OCI-LY3 (cell line): ENCODE measurements around the gene MFN2.
"Not testable (repeated sequence)": the region's sequence is repeated elsewhere in the genome, so short reads cannot be mapped to it uniquely, and the experiment has no call there.

Experiments used
- H2AFZ ChIP-seq: fragments of 200-600, 300-600 bp; shearing (Covaris generic); 2 replicates; pipeline ENCODE4 v1.6.0; 2014; ENCODE audit warnings: antibody characterized with exemption, low read depth, low read length
- H3K27ac ChIP-seq: fragments of 200-600, 300-600 bp; sonication (generic); 2 replicates; pipeline ENCODE4 v1.5.1; 2014; ENCODE audit warnings: mild to moderate bottlenecking, low read length, moderate library complexity, mixed read lengths
- H3K27me3 ChIP-seq: fragments of 200-600, 300-600 bp; sonication (generic); 2 replicates; pipeline ENCODE4 v1.6.1; 2014; ENCODE audit warnings: low read depth, low read length, mixed read lengths
- H3K36me3 ChIP-seq: fragments of 200-600, 300-600 bp; sonication (generic); replicated peaks from 2 replicates; pipeline ENCODE3; 2014; ENCODE audit warnings: low read depth, low read length, mixed read lengths
- H3K4me1 ChIP-seq: fragments of 300-600, 200-600 bp; sonication (generic); 2 replicates; pipeline ENCODE4 v1.6.1; 2014; ENCODE audit warnings: low read length, mixed read lengths
- H3K4me2 ChIP-seq: fragments of 200-600, 300-600 bp; sonication (generic); 2 replicates; pipeline ENCODE4 v1.6.1; 2014; ENCODE audit warnings: low read length, mixed read lengths
- H3K4me3 ChIP-seq: fragments of 300-600, 200-600 bp; sonication (generic); 2 replicates; pipeline ENCODE4 v1.5.1; 2014; ENCODE audit warnings: antibody characterized with exemption, mild to moderate bottlenecking, low read length, moderate library complexity
- H3K79me2 ChIP-seq: fragments of 300-600, 200-600 bp; shearing (Covaris generic); 2 replicates; pipeline ENCODE4 v1.6.1; 2014; ENCODE audit warnings: mild to moderate bottlenecking, low read length, mixed read lengths
- H3K9ac ChIP-seq: fragments of 300-600, 200-600 bp; shearing (Covaris generic); 2 replicates; pipeline ENCODE4 v1.6.0; 2014; ENCODE audit warnings: mild to moderate bottlenecking, low read length, moderate library complexity
- H3K9me3 ChIP-seq: fragments of 200-600, 300-600 bp; shearing (Covaris generic); 2 replicates; pipeline ENCODE4 v1.6.1; 2014; ENCODE audit warnings: low read length, mixed read lengths; ENCODE audit not compliant: insufficient read depth
- H4K20me1 ChIP-seq: fragments of 200-600, 300-600 bp; sonication (generic); 2 replicates; pipeline ENCODE4 v1.6.1; 2016; ENCODE audit warnings: low read length, mixed read lengths; ENCODE audit not compliant: insufficient read depth
- CTCF ChIP-seq: fragments of 200-600, 300-600 bp; sonication (generic); IDR thresholded peaks from 2 replicates; pipeline ENCODE4 v1.5.1; 2014; ENCODE audit warnings: antibody characterized with exemption, low read length, low read depth
- EZH2phosphoT487 ChIP-seq: fragments of 200-600 bp; shearing (Covaris generic); IDR thresholded peaks from 2 replicates; pipeline ENCODE4 v1.6.1; 2018; ENCODE audit warnings: antibody characterized with exemption, mixed run types, low read depth

MFN2 gene

GRCh38 chr1:12040457-12041051 is 60.3 kb downstream of the MFN2 start:
- Histone ChIP-seq H2AFZ (no peak overlapping the region), H3K9me3 (no peaks in the 10 kb centered on the region), H3K4me2 (peak overlapping the region; percentile 71), H3K9ac (no peak overlapping the region), H3K36me3 (no peaks in the 10 kb centered on the region), H3K4me1 (peaks cover 50% of the 10 kb centered on the region), H3K27ac (peak overlapping the region; percentile 56), H3K27me3 (peaks cover 7% of the 10 kb centered on the region; the same call in 1 of the 2 replicates), H3K4me3 (peak overlapping the region; percentile 36), H3K79me2 (no peaks in the 10 kb centered on the region), H4K20me1 (no peaks in the 10 kb centered on the region)
- no peak for TF ChIP-seq CTCF
- TF ChIP-seq EZH2phosphoT487, result no peak

GRCh38 chr1:12044187-12044877 is 64.1 kb downstream of the MFN2 start:
- H3K9me3 ChIP-seq, H4K20me1 ChIP-seq, H3K79me2 ChIP-seq, H3K36me3 ChIP-seq, H2AFZ ChIP-seq, H3K9ac ChIP-seq: not testable (repeated sequence)
- peaks cover 76% of the 10 kb centered on the region for H3K4me1 ChIP-seq
- H3K27ac ChIP-seq, result peak overlapping the region; percentile 33
- H3K4me3 ChIP-seq, result peak overlapping the region; percentile 15; the same call in 1 of the 2 replicates
- H3K4me2 ChIP-seq, result peak overlapping the region; percentile 65
- peaks cover 25% of the 10 kb centered on the region for H3K27me3 ChIP-seq

- no peaks in the 10 kb centered on the region for H4K20me1 ChIP-seq
- TF ChIP-seq CTCF, result no peak
- no peak for TF ChIP-seq EZH2phosphoT487
- peaks cover 29% of the 10 kb centered on the region for H3K27me3 ChIP-seq
- peaks cover 70% of the 10 kb centered on the region for H3K4me1 ChIP-seq
- 0 out of 2 replicates have a peak overlapping the region, but pooled peaks have one; percentile 24 for H3K9ac ChIP-seq
- H3K79me2 ChIP-seq, result no peaks in the 10 kb centered on the region
- no peaks in the 10 kb centered on the region for H3K36me3 ChIP-seq
- peak overlapping the region; percentile 76 for H3K27ac ChIP-seq
- H3K9me3 ChIP-seq, result no peaks in the 10 kb centered on the region
- H2AFZ ChIP-seq, result no peak overlapping the region
- H3K4me2 ChIP-seq, result peak overlapping the region; percentile 99
- peak overlapping the region; percentile 73 for H3K4me3 ChIP-seq
Observed at GRCh38 chr1:12046749-12047119, 66.5 kb downstream of the MFN2 start.

- Histone ChIP-seq H3K27me3 (peaks cover 29% of the 10 kb centered on the region), H4K20me1 (no peaks in the 10 kb centered on the region), H3K9ac (peak overlapping the region; percentile 38; the same call in 1 of the 2 replicates), H3K9me3 (no peaks in the 10 kb centered on the region), H3K27ac (peak overlapping the region; percentile 76), H2AFZ (no peak overlapping the region), H3K4me1 (peaks cover 73% of the 10 kb centered on the region), H3K79me2 (no peaks in the 10 kb centered on the region), H3K4me2 (peak overlapping the region; percentile 99), H3K36me3 (no peaks in the 10 kb centered on the region), H3K4me3 (peak overlapping the region; percentile 73)
- TF ChIP-seq EZH2phosphoT487 (no peak), CTCF (no peak)
Observed at GRCh38 chr1:12047120-12047876, 67.1 kb downstream of the MFN2 start.
